ENCODE data around the gene ABHD1.
"Not testable (repeated sequence)": the region's sequence is repeated elsewhere in the genome, so short reads cannot be mapped to it uniquely, and the experiment has no call there.

Gene ABHD1

GRCh38 chr2:27123302-27124150 is at the start of gene ABHD1:
Gene ABHD1, plus strand, starts transcription at chr2:27123815. Its CDS starts 134 bp downstream, at chr2:27123949.
- peak; percentile 62 for DNase-seq (ENCODE audit: extremely low spot score)
- TF ChIP-seq LEF1 (IDR thresholded peaks at IDR 0.05; ENCODE audit: borderline replicate concordance) (0 out of 2 replicates have a peak, but pooled peaks have one; percentile 36), FOXK2 (IDR thresholded peaks at IDR 0.05) (no peak)
- POLR2A ChIA-PET, result interaction anchor here (0.7 to 3.8 kb wide), 11 partner anchors 9 to 88 kb away, joined by 3 to 42 read pairs (median 4); partner anchors contain the start of genes AGBL5, KHK and PREB
- CTCF ChIA-PET, result interaction anchor here (1.2 to 1.8 kb wide), 2 partner anchors 35 to 36 kb away, joined by 3 to 5 read pairs; no protein-coding TSS in a partner anchor

GRCh38 chr2:27074738-27075565 is 48.7 kb upstream of the ABHD1 start:
- TF ChIP-seq SP1 (IDR thresholded peaks at IDR 0.05) (no peak), BHLHE40 (IDR thresholded peaks at IDR 0.05; ENCODE audit: borderline replicate concordance) (no peak), SUZ12 (IDR thresholded peaks at IDR 0.05) (no peak), ARNT (IDR thresholded peaks at IDR 0.05) (no peak), LEF1 (IDR thresholded peaks at IDR 0.05; ENCODE audit: borderline replicate concordance) (no peak), TARDBP (IDR thresholded peaks at IDR 0.05) (no peak), ZNF384 (IDR thresholded peaks at IDR 0.05) (no peak), CTBP1 (IDR thresholded peaks at IDR 0.05; ENCODE audit: borderline replicate concordance) (no peak), PKNOX1 (IDR thresholded peaks at IDR 0.05) (no peak), L3MBTL2 (conservative IDR thresholded peaks at IDR 0.05) (no peak), FOXK2 (IDR thresholded peaks at IDR 0.05) (no peak)
- DNase-seq (ENCODE audit: extremely low spot score), result no peak
- ChIA-PET POLR2A (interaction anchor here (5.2 kb wide), 1 partner anchor 22 kb away, joined by 91 read pairs; the partner anchor contains the start of gene AGBL5), CTCF (no interaction called here)

GRCh38 chr2:27075566-27075871 is 48.1 kb upstream of the ABHD1 start:
- POLR2A ChIA-PET; DNase-seq (ENCODE audit: extremely low spot score); CTCF ChIA-PET: not testable (repeated sequence)

GRCh38 chr2:27076323-27076722 is 47.3 kb upstream of the ABHD1 start:
- CTCF ChIA-PET, result no interaction called here
- no peak for DNase-seq (ENCODE audit: extremely low spot score)
- TF ChIP-seq ARNT (IDR thresholded peaks at IDR 0.05), result no peak
- TF ChIP-seq SUZ12 (IDR thresholded peaks at IDR 0.05), result no peak
- TF ChIP-seq LEF1 (IDR thresholded peaks at IDR 0.05; ENCODE audit: borderline replicate concordance), result no peak
- TF ChIP-seq NFRKB (IDR thresholded peaks at IDR 0.05), result no peak
- TF ChIP-seq BHLHE40 (IDR thresholded peaks at IDR 0.05; ENCODE audit: borderline replicate concordance), result no peak
- TF ChIP-seq FOXK2 (IDR thresholded peaks at IDR 0.05), result no peak
- TF ChIP-seq FOXM1 (IDR thresholded peaks at IDR 0.05; ENCODE audit: borderline replicate concordance), result no peak
- no peak for TF ChIP-seq FOXA1 (IDR thresholded peaks at IDR 0.05)
- no peak for TF ChIP-seq SP1 (IDR thresholded peaks at IDR 0.05)
- TF ChIP-seq ZNF384 (IDR thresholded peaks at IDR 0.05), result no peak
- no peak for TF ChIP-seq ELF4 (IDR thresholded peaks at IDR 0.05)
- TF ChIP-seq L3MBTL2 (conservative IDR thresholded peaks at IDR 0.05), result no peak
- no peak for TF ChIP-seq PKNOX1 (IDR thresholded peaks at IDR 0.05)
- TF ChIP-seq CTBP1 (IDR thresholded peaks at IDR 0.05; ENCODE audit: borderline replicate concordance), result no peak
- TF ChIP-seq TARDBP (IDR thresholded peaks at IDR 0.05), result no peak
- no peak for TF ChIP-seq HDGF (IDR thresholded peaks at IDR 0.05; ENCODE audit: borderline replicate concordance)
- POLR2A ChIA-PET, result interaction anchor here (0.7 kb wide), 1 partner anchor 10 kb away, joined by 3 read pairs; the partner anchor contains the start of gene KHK

- POLR2A ChIA-PET, result interaction anchor here (0.7 kb wide), 1 partner anchor 9 kb away, joined by 3 read pairs; the partner anchor contains the start of gene KHK
- CTCF ChIA-PET, result no interaction called here
- TF ChIP-seq BHLHE40 (IDR thresholded peaks at IDR 0.05; ENCODE audit: borderline replicate concordance) (no peak), ZNF384 (IDR thresholded peaks at IDR 0.05) (no peak), SUZ12 (IDR thresholded peaks at IDR 0.05) (no peak), HDGF (IDR thresholded peaks at IDR 0.05; ENCODE audit: borderline replicate concordance) (no peak), PKNOX1 (IDR thresholded peaks at IDR 0.05) (no peak), TARDBP (IDR thresholded peaks at IDR 0.05) (no peak), FOXA1 (IDR thresholded peaks at IDR 0.05) (no peak), FOXK2 (IDR thresholded peaks at IDR 0.05) (no peak), ARNT (IDR thresholded peaks at IDR 0.05) (no peak), NFRKB (IDR thresholded peaks at IDR 0.05) (no peak), FOXM1 (IDR thresholded peaks at IDR 0.05; ENCODE audit: borderline replicate concordance) (no peak), L3MBTL2 (conservative IDR thresholded peaks at IDR 0.05) (no peak), ELF4 (IDR thresholded peaks at IDR 0.05) (no peak), CTBP1 (IDR thresholded peaks at IDR 0.05; ENCODE audit: borderline replicate concordance) (no peak), LEF1 (IDR thresholded peaks at IDR 0.05; ENCODE audit: borderline replicate concordance) (no peak)
- DNase-seq (ENCODE audit: extremely low spot score), result no peak
Measured at GRCh38 chr2:27077231-27077630, 46.4 kb upstream of the ABHD1 start.

All from HEK293T (cell line).